Vagina (tissue), 2 donors: ENCODE results near the gene NEDD9.

Experiments used
- POLR2A ChIP-seq, 2 donors: fragments of 450-650 bp; IDR thresholded peaks; one replicate each; pipeline ENCODE4 v1.6.1; 2017; ENCODE audit warnings: antibody characterized with exemption in 2 of 2, mild to moderate bottlenecking in 2 of 2, moderate library complexity in 2 of 2
- TF ChIP-seq, protein P1 (sequence below), 3 experiments: fragments of 450-650 bp in 2 of 3; fragments of 200-600 bp in 1 of 3; sonication (generic) in 1 of 3; IDR thresholded peaks; one replicate each; pipeline ENCODE4 v1.5.1; 2017 to 2019; ENCODE audit warnings: antibody characterized with exemption in 3 of 3, mild to moderate bottlenecking in 2 of 3, moderate library complexity in 2 of 3

DNA sequence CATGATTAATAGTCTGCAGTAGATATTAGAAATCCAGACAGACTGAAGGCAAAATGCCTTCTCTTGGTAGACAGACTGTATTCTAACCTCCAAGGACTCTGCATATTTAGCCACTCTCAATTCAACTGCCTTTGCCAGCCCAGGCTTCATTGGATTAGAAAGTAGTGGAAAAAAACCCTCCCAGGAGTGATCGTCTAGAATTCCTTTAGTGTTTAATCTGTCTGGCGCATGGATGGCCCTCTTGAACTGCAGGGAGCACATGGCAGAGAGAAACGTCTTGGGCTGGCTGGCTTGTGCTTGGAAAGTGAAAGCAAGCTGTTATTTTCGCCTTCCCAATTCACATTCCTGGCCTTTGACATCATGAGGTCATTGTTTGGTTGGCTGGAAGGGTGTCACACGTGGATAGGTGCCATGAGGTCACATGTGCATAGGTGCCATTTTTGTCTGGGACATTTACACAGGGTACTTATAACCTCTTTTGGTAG lies 30.9 kb upstream of the NEDD9 start:
- TF ChIP-seq, protein P1, sequence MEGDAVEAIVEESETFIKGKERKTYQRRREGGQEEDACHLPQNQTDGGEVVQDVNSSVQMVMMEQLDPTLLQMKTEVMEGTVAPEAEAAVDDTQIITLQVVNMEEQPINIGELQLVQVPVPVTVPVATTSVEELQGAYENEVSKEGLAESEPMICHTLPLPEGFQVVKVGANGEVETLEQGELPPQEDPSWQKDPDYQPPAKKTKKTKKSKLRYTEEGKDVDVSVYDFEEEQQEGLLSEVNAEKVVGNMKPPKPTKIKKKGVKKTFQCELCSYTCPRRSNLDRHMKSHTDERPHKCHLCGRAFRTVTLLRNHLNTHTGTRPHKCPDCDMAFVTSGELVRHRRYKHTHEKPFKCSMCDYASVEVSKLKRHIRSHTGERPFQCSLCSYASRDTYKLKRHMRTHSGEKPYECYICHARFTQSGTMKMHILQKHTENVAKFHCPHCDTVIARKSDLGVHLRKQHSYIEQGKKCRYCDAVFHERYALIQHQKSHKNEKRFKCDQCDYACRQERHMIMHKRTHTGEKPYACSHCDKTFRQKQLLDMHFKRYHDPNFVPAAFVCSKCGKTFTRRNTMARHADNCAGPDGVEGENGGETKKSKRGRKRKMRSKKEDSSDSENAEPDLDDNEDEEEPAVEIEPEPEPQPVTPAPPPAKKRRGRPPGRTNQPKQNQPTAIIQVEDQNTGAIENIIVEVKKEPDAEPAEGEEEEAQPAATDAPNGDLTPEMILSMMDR (IDR thresholded peaks at IDR 0.05): no peak
- no peak for TF ChIP-seq POLR2A (IDR thresholded peaks at IDR 0.05)
